ENCODE data around the gene EXOSC2. TPM values are rescaled to one million over a fixed set of nuclear protein-coding genes. Genes with fewer than 3 reads are reported as not detected.

The EXOSC2 gene, protein sequence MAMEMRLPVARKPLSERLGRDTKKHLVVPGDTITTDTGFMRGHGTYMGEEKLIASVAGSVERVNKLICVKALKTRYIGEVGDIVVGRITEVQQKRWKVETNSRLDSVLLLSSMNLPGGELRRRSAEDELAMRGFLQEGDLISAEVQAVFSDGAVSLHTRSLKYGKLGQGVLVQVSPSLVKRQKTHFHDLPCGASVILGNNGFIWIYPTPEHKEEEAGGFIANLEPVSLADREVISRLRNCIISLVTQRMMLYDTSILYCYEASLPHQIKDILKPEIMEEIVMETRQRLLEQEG
- polyA plus RNA-seq (22.1 to 37.5 TPM (median 35.9 TPM) in 3 replicates), polyA minus RNA-seq (12.2 to 47.6 TPM (median 19.7 TPM) in 3 replicates)
- polyA plus RNA-seq (2011; ENCODE audit: low read depth) = 13.0 TPM
- 17.8 and 19.9 TPM in 2 replicates for polyA plus RNA-seq (2011; cell fraction: cytosol; rRNA removed)
- polyA plus RNA-seq (2011; cell fraction: nucleus; rRNA removed) = 30.3 and 40.1 TPM in 2 replicates
- 12.1 and 26.2 TPM in 2 replicates for polyA plus RNA-seq (2012; ENCODE audit: low replicate concordance)
- polyA minus RNA-seq (2011; cell fraction: cytosol; rRNA and poly(A)+ RNA removed) = 48.7 TPM
- 8.0 and 18.8 TPM in 2 replicates for polyA minus RNA-seq (2011; cell fraction: nucleus; rRNA and poly(A)+ RNA removed)

DNA sequence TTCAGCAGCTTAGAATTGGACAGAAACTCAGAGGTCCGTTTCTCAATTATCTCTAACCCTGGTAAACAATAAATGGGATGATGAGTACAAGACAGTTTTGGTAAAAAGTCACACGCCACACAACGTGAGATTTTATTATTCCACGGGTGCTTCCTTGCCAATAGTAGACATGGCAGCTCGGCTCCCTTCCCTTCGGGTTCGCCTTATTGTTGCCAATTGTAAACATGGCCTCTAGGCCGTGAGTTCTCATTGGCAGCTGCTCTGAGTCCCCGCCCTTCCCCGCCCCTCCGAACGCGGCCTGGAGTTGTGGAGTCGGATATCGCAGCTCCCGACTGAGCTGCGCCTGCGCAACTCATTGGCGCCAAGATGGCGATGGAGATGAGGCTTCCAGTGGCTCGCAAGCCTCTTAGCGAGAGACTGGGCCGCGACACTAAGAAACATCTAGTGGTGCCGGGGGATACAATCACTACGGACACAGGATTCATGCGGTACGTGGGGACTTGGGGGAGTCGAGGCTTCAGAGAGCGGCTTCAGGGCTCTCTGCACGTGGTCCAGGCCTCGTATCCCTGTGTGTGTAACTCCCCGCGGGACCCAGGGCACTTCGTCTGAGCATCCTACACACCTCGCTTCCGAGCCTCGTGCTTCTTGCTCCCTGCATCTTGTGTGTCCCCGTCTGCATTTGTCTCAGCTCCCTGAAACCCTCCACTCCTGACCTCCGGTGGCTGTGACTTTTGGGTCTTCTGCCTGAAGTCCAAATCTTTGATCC lies at the start of gene EXOSC2:
Gene EXOSC2, plus strand, starts transcription at position 355 of the 766 bp plus-strand sequence. Its CDS starts 12 bp downstream, at position 367.
- peak within 1 kb of the TSS; percentile 94 for H3K9ac ChIP-seq (ENCODE audit: control insufficient read depth, extremely low read depth, insufficient read depth, low read length)
- peak within 1 kb of the TSS; percentile 56 to 98 (median 91) for H3K4me3 ChIP-seq (ENCODE audit: control insufficient read depth in 2 of 3, extremely low read depth in 1 of 3, insufficient read depth in 2 of 3, low read depth in 1 of 3, low read length in 3 of 3)
- peaks cover 9 to 14% of the 10 kb centered on the region in 2 experiments for H3K36me3 ChIP-seq (ENCODE audit: control insufficient read depth in 2 of 2, extremely low read depth in 1 of 2, insufficient read depth in 2 of 2, low read length in 2 of 2)
- H3K4me1 ChIP-seq (ENCODE audit: control insufficient read depth, extremely low read depth, insufficient read depth, low read length) = peaks cover 19% of the 10 kb centered on the region
- H3K4me2 ChIP-seq (ENCODE audit: control insufficient read depth, extremely low read depth, insufficient read depth, low read depth, low read length) = peak within 1 kb of the TSS; percentile 96
- DNase-seq (ENCODE audit: low read depth, low spot score) = peak; percentile 66
- H3K27ac ChIP-seq (ENCODE audit: control insufficient read depth, insufficient read depth, low read length) = peak within 1 kb of the TSS; percentile 76
- TF ChIP-seq, protein P1, sequence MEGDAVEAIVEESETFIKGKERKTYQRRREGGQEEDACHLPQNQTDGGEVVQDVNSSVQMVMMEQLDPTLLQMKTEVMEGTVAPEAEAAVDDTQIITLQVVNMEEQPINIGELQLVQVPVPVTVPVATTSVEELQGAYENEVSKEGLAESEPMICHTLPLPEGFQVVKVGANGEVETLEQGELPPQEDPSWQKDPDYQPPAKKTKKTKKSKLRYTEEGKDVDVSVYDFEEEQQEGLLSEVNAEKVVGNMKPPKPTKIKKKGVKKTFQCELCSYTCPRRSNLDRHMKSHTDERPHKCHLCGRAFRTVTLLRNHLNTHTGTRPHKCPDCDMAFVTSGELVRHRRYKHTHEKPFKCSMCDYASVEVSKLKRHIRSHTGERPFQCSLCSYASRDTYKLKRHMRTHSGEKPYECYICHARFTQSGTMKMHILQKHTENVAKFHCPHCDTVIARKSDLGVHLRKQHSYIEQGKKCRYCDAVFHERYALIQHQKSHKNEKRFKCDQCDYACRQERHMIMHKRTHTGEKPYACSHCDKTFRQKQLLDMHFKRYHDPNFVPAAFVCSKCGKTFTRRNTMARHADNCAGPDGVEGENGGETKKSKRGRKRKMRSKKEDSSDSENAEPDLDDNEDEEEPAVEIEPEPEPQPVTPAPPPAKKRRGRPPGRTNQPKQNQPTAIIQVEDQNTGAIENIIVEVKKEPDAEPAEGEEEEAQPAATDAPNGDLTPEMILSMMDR (optimal IDR thresholded peaks at IDR 0.05 in 1 of 3, IDR thresholded peaks at IDR 0.05 in 1 of 3, conservative IDR thresholded peaks at IDR 0.05 in 1 of 3; ENCODE audit: extremely low read depth in 1 of 3, insufficient read depth in 2 of 3, low read length in 3 of 3) = no peak
- TF ChIP-seq EZH2 (IDR thresholded peaks at IDR 0.05; ENCODE audit: low read length) = no peak
- no peaks in the 10 kb centered on the region for H3K9me3 ChIP-seq (ENCODE audit: control insufficient read depth, low read depth, low read length)
- peak; percentile 75 for FAIRE-seq
- dilution Hi-C loops (cut with MboI; ENCODE audit: extremely low pct_ligation_motif_present, low sequenced_read_pairs) = no loop called here
- H3K9me1 ChIP-seq (ENCODE audit: control insufficient read depth, extremely low read depth, insufficient read depth, low read length) = peaks cover 3% of the 10 kb centered on the region
- H4K20me1 ChIP-seq (ENCODE audit: control insufficient read depth, extremely low read depth, insufficient read depth, low read length) = peaks cover 5% of the 10 kb centered on the region
- H2AFZ ChIP-seq (ENCODE audit: control insufficient read depth, low read length) = peak within 1 kb of the TSS; percentile 96
- H3K79me2 ChIP-seq (ENCODE audit: control insufficient read depth, insufficient read depth, low read length) = peaks cover 36% of the 10 kb centered on the region
- no peaks in the 10 kb centered on the region for H3K27me3 ChIP-seq (ENCODE audit: control insufficient read depth, extremely low read depth, insufficient read depth, low read length)

DNA sequence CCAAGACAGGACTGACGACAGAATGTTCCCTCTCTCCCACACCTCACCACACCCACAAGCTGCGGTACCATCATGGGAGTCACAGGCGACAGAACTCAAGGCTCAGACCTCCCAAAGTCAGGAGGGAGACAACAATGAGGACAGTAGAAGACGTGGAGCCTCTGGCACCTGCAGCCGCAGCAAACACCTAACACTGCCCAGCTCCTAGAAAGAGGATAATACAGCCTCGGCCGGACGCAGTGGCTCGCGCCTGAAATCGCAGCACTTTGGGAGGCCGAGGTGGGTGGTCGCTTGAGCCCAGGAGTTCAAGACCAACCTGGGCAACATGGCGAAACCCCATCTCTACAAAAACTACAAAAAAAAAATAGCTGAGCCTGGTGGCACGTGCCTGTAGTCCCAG lies 42.4 kb upstream of the EXOSC2 start:
- Histone ChIP-seq H3K4me1 (ENCODE audit: control insufficient read depth, extremely low read depth, insufficient read depth, low read length) (no peaks in the 10 kb centered on the region), H3K9me3 (ENCODE audit: control insufficient read depth, low read depth, low read length) (no peaks in the 10 kb centered on the region), H3K27ac (ENCODE audit: control insufficient read depth, insufficient read depth, low read length) (no peak overlapping the region), H2AFZ (ENCODE audit: control insufficient read depth, low read length) (no peak overlapping the region), H3K27me3 (ENCODE audit: control insufficient read depth, extremely low read depth, insufficient read depth, low read length) (peaks cover 5% of the 10 kb centered on the region), H3K36me3 (ENCODE audit: control insufficient read depth in 2 of 2, extremely low read depth in 1 of 2, insufficient read depth in 2 of 2, low read length in 2 of 2) (no peaks in the 10 kb centered on the region), H3K4me2 (ENCODE audit: control insufficient read depth, extremely low read depth, insufficient read depth, low read depth, low read length) (no peak overlapping the region), H3K9me1 (ENCODE audit: control insufficient read depth, extremely low read depth, insufficient read depth, low read length) (no peaks in the 10 kb centered on the region), H3K79me2 (ENCODE audit: control insufficient read depth, insufficient read depth, low read length) (no peaks in the 10 kb centered on the region), H3K9ac (ENCODE audit: control insufficient read depth, extremely low read depth, insufficient read depth, low read length) (no peak overlapping the region), H3K4me3 (ENCODE audit: control insufficient read depth in 2 of 3, extremely low read depth in 1 of 3, insufficient read depth in 2 of 3, low read depth in 1 of 3, low read length in 3 of 3) (no peak overlapping the region), H4K20me1 (ENCODE audit: control insufficient read depth, extremely low read depth, insufficient read depth, low read length) (peaks cover under 1% of the 10 kb centered on the region)
- DNase-seq (ENCODE audit: low read depth, low spot score) (no peak), FAIRE-seq (no peak)
- dilution Hi-C loops (cut with MboI; ENCODE audit: extremely low pct_ligation_motif_present, low sequenced_read_pairs) = no loop called here
- TF ChIP-seq, protein P1 (optimal IDR thresholded peaks at IDR 0.05 in 1 of 3, IDR thresholded peaks at IDR 0.05 in 1 of 3, conservative IDR thresholded peaks at IDR 0.05 in 1 of 3; ENCODE audit: extremely low read depth in 1 of 3, insufficient read depth in 2 of 3, low read length in 3 of 3) = no peak
- TF ChIP-seq EZH2 (IDR thresholded peaks at IDR 0.05; ENCODE audit: low read length) = no peak

All from keratinocyte (primary cell).